ENCODE results near the gene APOA5. TPM values are rescaled to one million over a fixed set of nuclear protein-coding genes. Genes with fewer than 3 reads are reported as not detected.

The APOA5 gene
- total and polyA plus RNA-seq, 2 donors (not counting 3 experiments of a cell fraction or from before 2014, with no cell fraction given) = not detected

GRCh38 chr11:116796548-116796947, 4.9 kb upstream of the APOA5 start:
- Histone ChIP-seq H3K9me3 (replicated peaks; ENCODE audit: control insufficient read depth, insufficient read depth, low read length) (no peaks in the 10 kb centered on the region), H4K20me1 (replicated peaks; ENCODE audit: control insufficient read depth, extremely low read depth, insufficient read depth, low read length) (no peaks in the 10 kb centered on the region), H3K36me3 (ENCODE audit: control insufficient read depth in 2 of 2, extremely low read depth in 1 of 2, insufficient read depth in 2 of 2, low read length in 2 of 2) (no peaks in the 10 kb centered on the region), H3K27me3 (ENCODE audit: control insufficient read depth in 2 of 2, insufficient read depth in 2 of 2, low read length in 2 of 2) (peaks cover 4 to 8% of the 10 kb centered on the region in 2 experiments), H3K9ac (replicated peaks; ENCODE audit: extremely low read depth, insufficient read depth, low read length) (no peak overlapping the region), H3K79me2 (ENCODE audit: control insufficient read depth, insufficient read depth, low read length) (no peaks in the 10 kb centered on the region), H3K4me3 (replicated peaks in 1 of 3; ENCODE audit: insufficient read depth in 1 of 3, low read depth in 1 of 3, low read length in 3 of 3) (no peak overlapping the region), H2AFZ (ENCODE audit: low read depth, low read length) (no peak overlapping the region), H3K4me2 (ENCODE audit: insufficient read depth, low read length) (no peak overlapping the region), H3K27ac (ENCODE audit: insufficient read depth, low read depth, low read length) (no peak overlapping the region), H3K4me1 (ENCODE audit: control insufficient read depth, extremely low read depth, insufficient read depth, low read length) (no peaks in the 10 kb centered on the region), H3K9me1 (replicated peaks; ENCODE audit: control insufficient read depth, extremely low read depth, insufficient read depth, low read length) (no peaks in the 10 kb centered on the region)
- DNase-seq (ENCODE audit: low read depth, low spot score) (no peak), FAIRE-seq (no peak)
- no TSS peak for BruUV-seq (replicated peaks)
- TF ChIP-seq FOS (IDR thresholded peaks at IDR 0.05; ENCODE audit: borderline replicate concordance, insufficient read depth, low read length) (no peak), GATA2 (IDR thresholded peaks at IDR 0.05; ENCODE audit: insufficient read depth, insufficient read length, low read depth, low read length) (no peak), CTCF (IDR thresholded peaks at IDR 0.05; ENCODE audit: extremely low read depth in 1 of 2, insufficient read depth in 1 of 2, low read depth in 1 of 2, low read length in 2 of 2) (no peak), MYC (IDR thresholded peaks at IDR 0.05; ENCODE audit: low read depth, low read length) (no peak), POLR2AphosphoS5 (IDR thresholded peaks at IDR 0.05; ENCODE audit: insufficient read depth, low read depth, low read length) (no peak), POLR2A (IDR thresholded peaks at IDR 0.05; ENCODE audit: low read depth, low read length) (no peak), MAX (IDR thresholded peaks at IDR 0.05; ENCODE audit: insufficient read depth, insufficient read length) (no peak), EZH2 (IDR thresholded peaks at IDR 0.05; ENCODE audit: borderline replicate concordance, low read depth, low read length, severe bottlenecking) (no peak), JUN (IDR thresholded peaks at IDR 0.05; ENCODE audit: borderline replicate concordance, insufficient read depth, insufficient read length, low read depth) (no peak)
- ChIA-PET CTCF (interaction anchor here (1.5 to 1.8 kb wide), 2 partner anchors 37 to 39 kb away, joined by 3 to 6 read pairs; no protein-coding TSS in a partner anchor), POLR2A (no interaction called here)
- intact Hi-C loops (cut with micrococcal nuclease) (no loop called here), dilution Hi-C loops (cut with MboI; ENCODE audit: extremely low pct_ligation_motif_present, low sequenced_read_pairs) (no loop called here)
